ENCODE data around the gene SLC31A1. TPM values are rescaled to one million over a fixed set of nuclear protein-coding genes. Genes with fewer than 3 reads are reported as not detected.

SLC31A1 gene
- 45.9 and 70.0 TPM in 2 replicates for total RNA-seq (2016; rRNA removed; fragmentation: Illumina TruSeq; extraction: Trizol)
- total RNA-seq (2016; cell fraction: cytosol; rRNA removed; fragmentation: Illumina TruSeq; extraction: Trizol; ENCODE audit: low read depth), result 7.1 and 7.4 TPM in 2 replicates
- total RNA-seq (2016; cell fraction: insoluble cytoplasmic fraction; rRNA removed; fragmentation: Illumina TruSeq; extraction: Trizol), result 48.2 and 69.3 TPM in 2 replicates
- total RNA-seq (2016; cell fraction: membrane; rRNA removed; fragmentation: Illumina TruSeq; extraction: Trizol), result 23.8 and 25.3 TPM in 2 replicates
- 54.0 and 61.5 TPM in 2 replicates for total RNA-seq (2016; cell fraction: nucleus; rRNA removed; fragmentation: Illumina TruSeq; extraction: Trizol)
- 51.3 and 62.9 TPM in 2 replicates for polyA plus RNA-seq (2011; rRNA removed)
- 44.6 and 59.9 TPM in 2 replicates for polyA plus RNA-seq (2011; cell fraction: cytosol; rRNA removed)
- 10.5 and 11.9 TPM in 2 replicates for polyA plus RNA-seq (2011; cell fraction: nucleus; rRNA removed)
- 69.2 and 75.5 TPM in 2 replicates for polyA plus RNA-seq (2012)
- 5.7 TPM in 2 replicates for polyA plus RNA-seq (2016; cell fraction: cytosol; fragmentation: Illumina TruSeq; extraction: Trizol; ENCODE audit: low read depth)
- polyA plus RNA-seq (2016; cell fraction: insoluble cytoplasmic fraction; fragmentation: Illumina TruSeq; extraction: Trizol; ENCODE audit: low read depth), result 37.4 and 41.3 TPM in 2 replicates
- polyA plus RNA-seq (2016; cell fraction: membrane; fragmentation: Illumina TruSeq; extraction: Trizol; ENCODE audit: low read depth), result 10.6 and 10.8 TPM in 2 replicates
- 58.2 and 58.6 TPM in 2 replicates for polyA plus RNA-seq (2016; cell fraction: nucleus; fragmentation: Illumina TruSeq; extraction: Trizol; ENCODE audit: insufficient read depth, low read depth)
- polyA minus RNA-seq (2011; rRNA and poly(A)+ RNA removed; ENCODE audit: low replicate concordance), result 30.4 and 51.6 TPM in 2 replicates
- polyA minus RNA-seq (2011; cell fraction: cytosol; rRNA and poly(A)+ RNA removed), result 38.5 and 48.4 TPM in 2 replicates
- 28.3 and 33.1 TPM in 2 replicates for polyA minus RNA-seq (2011; cell fraction: nucleus; rRNA and poly(A)+ RNA removed)
- percentile 94 among the genes with signal in this experiment for Bru-seq, nascent RNA
- percentile 96 among the genes with signal in this experiment for BruChase-seq, experiment 1, labeled RNA remaining after a 6-hour chase
- percentile 94 among the genes with signal in this experiment for BruChase-seq, experiment 2, labeled RNA remaining after a 2-hour chase
- long read RNA-seq, experiment 1, full-length matches to known transcripts, result 80 of 94 reads
- long read RNA-seq, experiment 1, partial matches to known transcripts, result 5 of 94 reads
- long read RNA-seq, experiment 1, other reads (novel, unspliced or antisense), result 9 of 94 reads
- long read RNA-seq, experiment 2, full-length matches to known transcripts, result 86 of 271 reads
- long read RNA-seq, experiment 2, partial matches to known transcripts, result 55 of 271 reads
- long read RNA-seq, experiment 2, other reads (novel, unspliced or antisense), result 130 of 271 reads

- Histone ChIP-seq H3K36me3 (replicated peaks in 1 of 2; ENCODE audit: control insufficient read depth in 1 of 2, insufficient read depth in 2 of 2, low read length in 2 of 2) (no peaks in the 10 kb centered on the region; a peak in 1 of 5 replicates), H3K27me3 (ENCODE audit: control insufficient read depth in 1 of 2, insufficient read depth in 2 of 2, low read length in 2 of 2) (peaks cover 0 to 3% of the 10 kb centered on the region in 2 experiments; a peak in 1 of 5 replicates), H3K79me2 (ENCODE audit: insufficient read depth, low read length) (peaks cover 83% of the 10 kb centered on the region), H3K9me3 (ENCODE audit: low read length) (no peaks in the 10 kb centered on the region), H2AFZ (ENCODE audit: low read length) (peak within 1 kb of the TSS; percentile 58), H3K9ac (ENCODE audit: insufficient read depth, low read depth, low read length) (peak within 1 kb of the TSS; percentile 97), H3K27ac (ENCODE audit: extremely low read length, insufficient read depth, low read length) (peak within 1 kb of the TSS; percentile 86), H4K20me1 (ENCODE audit: insufficient read depth, low read length) (no peaks in the 10 kb centered on the region), H3K4me2 (ENCODE audit: low read depth, low read length) (peak within 1 kb of the TSS; percentile 85), H3K4me3 (replicated peaks in 1 of 3; ENCODE audit: insufficient read depth in 1 of 3, low read depth in 2 of 3, low read length in 3 of 3) (peak within 1 kb of the TSS; percentile 90 to 92 (median 91)), H3K4me1 (ENCODE audit: insufficient read depth, low read length) (peaks cover 53% of the 10 kb centered on the region)
- POLR2A ChIA-PET, result interaction anchor here (0.6 to 2.8 kb wide), 21 partner anchors 9 to 741 kb away, joined by 3 to 40 read pairs (median 4); partner anchors contain the start of genes C9orf43, CDC26, POLE3 and PRPF4
- in situ Hi-C loops (cut with HindIII; ENCODE audit: extremely low pct_ligation_motif_present, low pct_unique_long_range_greater_than_20kb) (no loop called here), intact Hi-C loops (cut with micrococcal nuclease; ENCODE audit: unreplicated experiment) (loop anchor here (2.0 to 5.0 kb wide), 4 partner anchors 41 to 84 kb away; partner anchors contain the start of genes CDC26, PRPF4 and SLC31A2)
- FAIRE-seq, result peak; percentile 32
- BruUV-seq (replicated peaks), result no TSS peak
- CTCF ChIA-PET (ENCODE audit: low intra/inter-chr PET ratio, low total read pairs), result no interaction called here
- 1% methylated on average over 16 of the region's 65 CpGs for WGBS (ENCODE audit: low lambda C conversion rate)
- DNase-seq (ENCODE audit: low spot score), result peak; percentile 95
- peak; percentile 90 for ATAC-seq
- TF ChIP-seq ZNF512 (CRISPR knock-in tag; IDR thresholded peaks at IDR 0.05), result no peak
- TF ChIP-seq MAF1 (CRISPR knock-in tag; IDR thresholded peaks at IDR 0.05; ENCODE audit: borderline replicate concordance), result no peak
- no peak for TF ChIP-seq TSC22D2 (CRISPR knock-in tag; IDR thresholded peaks at IDR 0.05; ENCODE audit: borderline replicate concordance)
- TF ChIP-seq ZNF329 (CRISPR knock-in tag; IDR thresholded peaks at IDR 0.05; ENCODE audit: low read depth), result no peak
- TF ChIP-seq ZNF260 (CRISPR knock-in tag; IDR thresholded peaks at IDR 0.05; ENCODE audit: borderline replicate concordance, low read depth), result no peak
- TF ChIP-seq ZNF570 (CRISPR knock-in tag; IDR thresholded peaks at IDR 0.05; ENCODE audit: borderline replicate concordance), result no peak
- no peak; the same call in 1 of the 2 replicates for TF ChIP-seq ARHGAP35 (CRISPR knock-in tag; IDR thresholded peaks at IDR 0.05; ENCODE audit: borderline replicate concordance)
- peak; percentile 37 for TF ChIP-seq HNF1B (CRISPR knock-in tag; IDR thresholded peaks at IDR 0.05)
- peak in 1 of 2 experiments; percentile 51; a peak in 2 of 4 replicates for TF ChIP-seq KLF16 (CRISPR knock-in tag; IDR thresholded peaks at IDR 0.05)
- no peak for TF ChIP-seq ZNF746 (CRISPR knock-in tag; IDR thresholded peaks at IDR 0.05)
- TF ChIP-seq THRA (CRISPR knock-in tag; IDR thresholded peaks at IDR 0.05; ENCODE audit: borderline replicate concordance), result no peak
- TF ChIP-seq ARNT (IDR thresholded peaks at IDR 0.05), result no peak
Measured at GRCh38 chr9:113221003-113221799, at the start of gene SLC31A1, which contains the start of gene FKBP15. Gene SLC31A1, plus strand, starts transcription at chr9:113221544. Its CDS starts 34,605 bp downstream, at chr9:113256149. Gene FKBP15, minus strand, starts transcription at chr9:113221277. Its CDS starts 34 bp downstream, at chr9:113221243.

All from HepG2 (cell line).